ENCODE data around the gene PRTG. TPM values are rescaled to one million over a fixed set of nuclear protein-coding genes. Genes with fewer than 3 reads are reported as not detected.

The PRTG gene
- total RNA-seq, 1 donor from 2014 or later, result 87.4 TPM

- Mint-ChIP-seq H3K9me3 (ENCODE audit: low read depth) (no peaks in the 10 kb centered on the region), H3K36me3 (ENCODE audit: insufficient read depth) (peaks cover 14% of the 10 kb centered on the region), H3K4me1 (ENCODE audit: low read depth) (peaks cover 43% of the 10 kb centered on the region), H3K27ac (no peak overlapping the region), H3K27me3 (no peaks in the 10 kb centered on the region), H3K4me3 (ENCODE audit: low read depth) (no peak overlapping the region)
- TF ChIP-seq CTCF (IDR thresholded peaks at IDR 0.05; ENCODE audit: unreplicated experiment), result no peak
- no peak for DNase-seq (ENCODE audit: low spot score, unreplicated experiment)
These were observed 84.1 kb downstream of the PRTG start for GRCh38 chr15:55658886-55659285.

GRCh38 chr15:55654561-55655031 is 88.4 kb downstream of the PRTG start:
- no peak for DNase-seq (ENCODE audit: low spot score, unreplicated experiment)
- Mint-ChIP-seq H3K4me3 (ENCODE audit: low read depth) (no peak overlapping the region), H3K4me1 (ENCODE audit: low read depth) (peaks cover 46% of the 10 kb centered on the region), H3K27ac (peak overlapping the region; percentile 65), H3K27me3 (no peaks in the 10 kb centered on the region), H3K36me3 (ENCODE audit: insufficient read depth) (peaks cover 15% of the 10 kb centered on the region), H3K9me3 (ENCODE audit: low read depth) (no peaks in the 10 kb centered on the region)
- no peak for TF ChIP-seq CTCF (IDR thresholded peaks at IDR 0.05; ENCODE audit: unreplicated experiment)

GRCh38 chr15:55652909-55653495 is 90.0 kb downstream of the PRTG start:
- no peak for TF ChIP-seq CTCF (IDR thresholded peaks at IDR 0.05; ENCODE audit: unreplicated experiment)
- no peaks in the 10 kb centered on the region for H3K27me3 Mint-ChIP-seq
- H3K4me3 Mint-ChIP-seq (ENCODE audit: low read depth), result no peak overlapping the region
- peaks cover 17% of the 10 kb centered on the region for H3K36me3 Mint-ChIP-seq (ENCODE audit: insufficient read depth)
- H3K4me1 Mint-ChIP-seq (ENCODE audit: low read depth), result peaks cover 41% of the 10 kb centered on the region
- no peaks in the 10 kb centered on the region for H3K9me3 Mint-ChIP-seq (ENCODE audit: low read depth)
- no peak for DNase-seq (ENCODE audit: low spot score, unreplicated experiment)
- peak overlapping the region; percentile 65 for H3K27ac Mint-ChIP-seq

GRCh38 chr15:55652359-55652758 is 90.6 kb downstream of the PRTG start:
- Mint-ChIP-seq H3K27ac (peak overlapping the region; percentile 94), H3K4me3 (ENCODE audit: low read depth) (no peak overlapping the region), H3K27me3 (no peaks in the 10 kb centered on the region), H3K9me3 (ENCODE audit: low read depth) (no peaks in the 10 kb centered on the region), H3K36me3 (ENCODE audit: insufficient read depth) (peaks cover 17% of the 10 kb centered on the region), H3K4me1 (ENCODE audit: low read depth) (peaks cover 42% of the 10 kb centered on the region)
- DNase-seq (ENCODE audit: low spot score, unreplicated experiment), result no peak
- no peak for TF ChIP-seq CTCF (IDR thresholded peaks at IDR 0.05; ENCODE audit: unreplicated experiment)

GRCh38 chr15:55649058-55649423 is 93.9 kb downstream of the PRTG start:
- H3K36me3 Mint-ChIP-seq (ENCODE audit: insufficient read depth), result peaks cover 18% of the 10 kb centered on the region
- H3K4me3 Mint-ChIP-seq (ENCODE audit: low read depth), result no peak overlapping the region
- H3K9me3 Mint-ChIP-seq (ENCODE audit: low read depth), result no peaks in the 10 kb centered on the region
- H3K4me1 Mint-ChIP-seq (ENCODE audit: low read depth), result peaks cover 39% of the 10 kb centered on the region
- no peak for TF ChIP-seq CTCF (IDR thresholded peaks at IDR 0.05; ENCODE audit: unreplicated experiment)
- H3K27ac Mint-ChIP-seq, result no peak overlapping the region
- H3K27me3 Mint-ChIP-seq, result no peaks in the 10 kb centered on the region
- DNase-seq (ENCODE audit: low spot score, unreplicated experiment), result no peak

Measured in progenitor cell of endocrine pancreas (in vitro differentiated cells).